Measurements from ENCODE around the gene HIF1A. TPM values are rescaled to one million over a fixed set of nuclear protein-coding genes. Genes with fewer than 3 reads are reported as not detected.
"Not testable (repeated sequence)": the region's sequence is repeated elsewhere in the genome, so short reads cannot be mapped to it uniquely, and the experiment has no call there.

Gene HIF1A
- total RNA-seq, 1 donor from 2014 or later = 42.3 TPM

GRCh38 chr14:61739133-61739532 is 43.8 kb downstream of the HIF1A start:
- Histone ChIP-seq H3K9me3 (ENCODE audit: control insufficient read depth in 3 of 3, low read length in 3 of 3) (no peaks in the 10 kb centered on the region), H3K4me1 (ENCODE audit: control insufficient read depth in 3 of 3, insufficient read depth in 3 of 3, low read length in 3 of 3) (no peaks in the 10 kb centered on the region), H3K4me3 (ENCODE audit: low read length in 3 of 3) (no peak overlapping the region), H3K9ac (ENCODE audit: low read depth in 1 of 3, low read length in 3 of 3) (no peak overlapping the region), H3K27ac (ENCODE audit: low read depth, low read length) (no peak overlapping the region), H3K27me3 (ENCODE audit: control insufficient read depth in 3 of 3, insufficient read depth in 3 of 3, low read length in 3 of 3) (no peaks in the 10 kb centered on the region), H3K36me3 (ENCODE audit: control insufficient read depth in 3 of 3, insufficient read depth in 3 of 3, low read length in 3 of 3) (peaks cover 10 to 53% (median 49%) of the 10 kb centered on the region in 3 donors)

GRCh38 chr14:61742371-61742770 is 47.1 kb downstream of the HIF1A start:
- H3K27ac ChIP-seq (ENCODE audit: low read depth, low read length) = no peak overlapping the region
- peaks cover 7 to 36% (median 34%) of the 10 kb centered on the region in 3 donors for H3K36me3 ChIP-seq (ENCODE audit: control insufficient read depth in 3 of 3, insufficient read depth in 3 of 3, low read length in 3 of 3)
- H3K4me3 ChIP-seq (ENCODE audit: low read length in 3 of 3) = no peak overlapping the region
- H3K27me3 ChIP-seq (ENCODE audit: control insufficient read depth in 3 of 3, insufficient read depth in 3 of 3, low read length in 3 of 3) = no peaks in the 10 kb centered on the region
- no peaks in the 10 kb centered on the region for H3K4me1 ChIP-seq (ENCODE audit: control insufficient read depth in 3 of 3, insufficient read depth in 3 of 3, low read length in 3 of 3)
- H3K9ac ChIP-seq (ENCODE audit: low read depth in 1 of 3, low read length in 3 of 3) = no peak overlapping the region
- H3K9me3 ChIP-seq (ENCODE audit: control insufficient read depth in 3 of 3, low read length in 3 of 3) = no peaks in the 10 kb centered on the region

GRCh38 chr14:61744238-61744637 is 48.9 kb downstream of the HIF1A start:
- no peaks in the 10 kb centered on the region for H3K9me3 ChIP-seq (ENCODE audit: control insufficient read depth in 3 of 3, low read length in 3 of 3)
- peaks cover 0 to 2% (median 0%) of the 10 kb centered on the region in 3 donors for H3K4me1 ChIP-seq (ENCODE audit: control insufficient read depth in 3 of 3, insufficient read depth in 3 of 3, low read length in 3 of 3)
- H3K36me3 ChIP-seq (ENCODE audit: control insufficient read depth in 3 of 3, insufficient read depth in 3 of 3, low read length in 3 of 3) = peaks cover 4 to 28% (median 26%) of the 10 kb centered on the region in 3 donors
- no peak overlapping the region for H3K9ac ChIP-seq (ENCODE audit: low read depth in 1 of 3, low read length in 3 of 3)
- no peak overlapping the region for H3K27ac ChIP-seq (ENCODE audit: low read depth, low read length)
- H3K4me3 ChIP-seq (ENCODE audit: low read length in 3 of 3) = no peak overlapping the region
- H3K27me3 ChIP-seq (ENCODE audit: control insufficient read depth in 3 of 3, insufficient read depth in 3 of 3, low read length in 3 of 3) = no peaks in the 10 kb centered on the region

GRCh38 chr14:61746346-61746745 is 51.0 kb downstream of the HIF1A start:
- not testable (repeated sequence) for H3K4me1 ChIP-seq (ENCODE audit: control insufficient read depth in 3 of 3, insufficient read depth in 3 of 3, low read length in 3 of 3); H3K9me3 ChIP-seq (ENCODE audit: control insufficient read depth in 3 of 3, low read length in 3 of 3); H3K27me3 ChIP-seq (ENCODE audit: control insufficient read depth in 3 of 3, insufficient read depth in 3 of 3, low read length in 3 of 3); H3K9ac ChIP-seq (ENCODE audit: low read depth in 1 of 3, low read length in 3 of 3); H3K27ac ChIP-seq (ENCODE audit: low read depth, low read length); H3K4me3 ChIP-seq (ENCODE audit: low read length in 3 of 3)
- H3K36me3 ChIP-seq (ENCODE audit: control insufficient read depth in 3 of 3, insufficient read depth in 3 of 3, low read length in 3 of 3) = peaks cover 0 to 18% (median 14%) of the 10 kb centered on the region in 3 donors

GRCh38 chr14:61746881-61747280 is 51.6 kb downstream of the HIF1A start:
- Histone ChIP-seq H3K27me3 (ENCODE audit: control insufficient read depth in 3 of 3, insufficient read depth in 3 of 3, low read length in 3 of 3) (no peaks in the 10 kb centered on the region), H3K9ac (ENCODE audit: low read depth in 1 of 3, low read length in 3 of 3) (no peak overlapping the region), H3K4me3 (ENCODE audit: low read length in 3 of 3) (no peak overlapping the region), H3K36me3 (ENCODE audit: control insufficient read depth in 3 of 3, insufficient read depth in 3 of 3, low read length in 3 of 3) (peaks cover 0 to 18% (median 9%) of the 10 kb centered on the region in 3 donors), H3K27ac (ENCODE audit: low read depth, low read length) (no peak overlapping the region), H3K9me3 (ENCODE audit: control insufficient read depth in 3 of 3, low read length in 3 of 3) (no peaks in the 10 kb centered on the region), H3K4me1 (ENCODE audit: control insufficient read depth in 3 of 3, insufficient read depth in 3 of 3, low read length in 3 of 3) (peaks cover 0 to 4% (median 4%) of the 10 kb centered on the region in 3 donors)

- Histone ChIP-seq H3K4me1 (ENCODE audit: control insufficient read depth in 3 of 3, insufficient read depth in 3 of 3, low read length in 3 of 3) (peaks cover 0 to 4% (median 4%) of the 10 kb centered on the region in 3 donors), H3K4me3 (ENCODE audit: low read length in 3 of 3) (no peak overlapping the region), H3K9ac (ENCODE audit: low read depth in 1 of 3, low read length in 3 of 3) (no peak overlapping the region), H3K9me3 (ENCODE audit: control insufficient read depth in 3 of 3, low read length in 3 of 3) (no peaks in the 10 kb centered on the region), H3K36me3 (ENCODE audit: control insufficient read depth in 3 of 3, insufficient read depth in 3 of 3, low read length in 3 of 3) (peaks cover 0 to 14% (median 7%) of the 10 kb centered on the region in 3 donors), H3K27ac (ENCODE audit: low read depth, low read length) (no peak overlapping the region), H3K27me3 (ENCODE audit: control insufficient read depth in 3 of 3, insufficient read depth in 3 of 3, low read length in 3 of 3) (no peaks in the 10 kb centered on the region)
These were observed 52.0 kb downstream of the HIF1A start for GRCh38 chr14:61747342-61747741.

DNA sequence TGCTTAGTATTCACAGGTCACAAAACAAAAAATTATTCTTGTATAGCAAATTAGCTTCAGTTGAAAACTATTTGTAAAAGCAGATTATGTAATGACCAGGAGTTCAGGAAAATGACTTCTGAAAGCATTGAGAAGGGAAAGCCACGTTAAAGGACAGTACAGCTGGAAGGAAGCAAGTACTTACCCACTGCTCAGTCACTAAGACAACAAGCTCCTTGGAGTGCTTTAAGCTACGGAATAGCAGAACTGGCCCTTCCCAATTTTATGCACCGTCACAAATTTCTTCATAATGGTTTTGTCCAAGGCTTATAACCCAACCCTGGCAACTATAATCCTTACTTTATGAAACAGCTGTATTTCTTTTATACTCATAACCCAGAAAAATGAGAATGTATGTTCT is 54.0 kb downstream of the HIF1A start:
- Histone ChIP-seq H3K4me1 (ENCODE audit: control insufficient read depth in 3 of 3, insufficient read depth in 3 of 3, low read length in 3 of 3) (peaks cover 0 to 4% (median 4%) of the 10 kb centered on the region in 3 donors), H3K9me3 (ENCODE audit: control insufficient read depth in 3 of 3, low read length in 3 of 3) (no peaks in the 10 kb centered on the region), H3K27me3 (ENCODE audit: control insufficient read depth in 3 of 3, insufficient read depth in 3 of 3, low read length in 3 of 3) (no peaks in the 10 kb centered on the region), H3K36me3 (ENCODE audit: control insufficient read depth in 3 of 3, insufficient read depth in 3 of 3, low read length in 3 of 3) (peaks cover 0 to 11% (median 4%) of the 10 kb centered on the region in 3 donors), H3K27ac (ENCODE audit: low read depth, low read length) (peak overlapping the region; percentile 89), H3K9ac (ENCODE audit: low read depth in 1 of 3, low read length in 3 of 3) (no peak overlapping the region), H3K4me3 (ENCODE audit: low read length in 3 of 3) (peak overlapping the region in 2 of 3 donors; percentile 1 to 71)

- peak overlapping the region in 2 of 3 donors; percentile 4 to 75 for H3K9ac ChIP-seq (ENCODE audit: low read depth in 1 of 3, low read length in 3 of 3)
- H3K9me3 ChIP-seq (ENCODE audit: control insufficient read depth in 3 of 3, low read length in 3 of 3) = no peaks in the 10 kb centered on the region
- peak overlapping the region; percentile 89 for H3K27ac ChIP-seq (ENCODE audit: low read depth, low read length)
- peaks cover 0 to 4% (median 4%) of the 10 kb centered on the region in 3 donors for H3K4me1 ChIP-seq (ENCODE audit: control insufficient read depth in 3 of 3, insufficient read depth in 3 of 3, low read length in 3 of 3)
- H3K4me3 ChIP-seq (ENCODE audit: low read length in 3 of 3) = peak overlapping the region; percentile 1 to 79 (median 71)
- peaks cover 0 to 7% (median 4%) of the 10 kb centered on the region in 3 donors for H3K36me3 ChIP-seq (ENCODE audit: control insufficient read depth in 3 of 3, insufficient read depth in 3 of 3, low read length in 3 of 3)
- no peaks in the 10 kb centered on the region for H3K27me3 ChIP-seq (ENCODE audit: control insufficient read depth in 3 of 3, insufficient read depth in 3 of 3, low read length in 3 of 3)
These were observed 54.6 kb downstream of the HIF1A start for GRCh38 chr14:61749867-61750266.

DNA sequence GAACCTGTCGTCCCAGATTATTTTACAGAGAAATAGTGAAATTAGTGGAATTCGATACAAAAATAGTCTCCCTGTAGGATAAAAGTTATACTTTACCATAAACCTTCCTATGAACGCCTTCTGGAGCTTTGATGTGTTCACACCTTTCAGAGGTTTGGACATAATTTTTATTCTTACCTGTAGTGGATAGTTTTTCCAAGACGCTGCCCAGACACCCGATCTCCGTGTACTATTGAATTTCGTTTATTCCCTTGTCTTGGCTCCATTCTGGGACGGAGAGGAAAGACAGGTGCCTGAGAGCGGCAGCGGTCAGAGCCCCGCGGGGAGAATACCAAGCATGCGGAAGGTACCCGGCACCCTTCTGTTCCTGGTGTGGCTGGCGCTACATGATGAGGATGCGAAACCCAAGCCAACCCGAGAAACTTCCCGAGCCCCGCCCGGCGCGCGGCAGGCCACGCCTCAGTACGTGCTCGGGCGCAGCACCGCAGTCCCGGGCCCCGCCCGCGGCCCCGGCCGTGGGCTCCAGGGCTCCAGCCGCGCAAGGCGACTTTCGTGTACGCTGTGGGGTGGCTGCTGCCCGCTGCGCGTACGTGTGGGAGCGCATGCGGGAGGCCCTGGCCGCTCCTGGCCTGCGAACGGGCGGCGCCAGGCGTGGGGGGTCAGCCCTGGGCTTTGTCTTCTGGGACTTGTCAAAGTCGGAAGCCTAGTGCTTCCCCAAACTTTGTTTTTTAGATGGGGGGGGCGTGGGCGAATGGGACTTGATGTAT is 55.6 kb downstream of the HIF1A start:
- H3K27ac ChIP-seq (ENCODE audit: low read depth, low read length) = peak overlapping the region; percentile 89
- peaks cover 0 to 4% (median 4%) of the 10 kb centered on the region in 3 donors for H3K4me1 ChIP-seq (ENCODE audit: control insufficient read depth in 3 of 3, insufficient read depth in 3 of 3, low read length in 3 of 3)

DNA sequence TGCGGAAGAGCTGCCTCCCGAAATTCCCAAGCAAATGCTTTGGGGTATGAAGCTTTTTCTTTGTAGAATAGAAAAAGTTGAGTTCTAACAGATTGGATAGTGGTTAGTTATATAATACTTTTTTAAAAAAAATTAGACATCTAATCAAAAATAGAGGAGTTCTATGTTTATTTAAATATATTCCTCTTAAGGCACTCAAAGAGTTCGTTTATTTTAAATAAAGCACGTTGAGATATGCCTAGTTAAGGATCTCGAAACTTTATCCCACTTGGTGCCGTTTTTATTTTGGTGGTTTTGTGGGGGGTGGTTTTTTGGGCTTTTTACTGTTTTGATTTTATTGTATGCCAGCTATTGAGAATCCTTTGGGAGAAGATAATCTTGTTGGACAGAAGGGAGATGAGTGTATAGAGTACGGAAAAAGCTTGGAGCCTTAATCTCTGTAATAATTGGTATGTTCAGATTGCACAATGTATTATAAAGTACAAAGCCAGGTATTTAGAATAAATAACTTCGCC is 56.2 kb downstream of the HIF1A start:
- Histone ChIP-seq H3K9me3 (ENCODE audit: control insufficient read depth in 3 of 3, low read length in 3 of 3) (no peaks in the 10 kb centered on the region), H3K27me3 (ENCODE audit: control insufficient read depth in 3 of 3, insufficient read depth in 3 of 3, low read length in 3 of 3) (no peaks in the 10 kb centered on the region), H3K27ac (ENCODE audit: low read depth, low read length) (peak overlapping the region; percentile 89), H3K4me3 (ENCODE audit: low read length in 3 of 3) (peak overlapping the region; percentile 77 to 79 (median 78)), H3K36me3 (ENCODE audit: control insufficient read depth in 3 of 3, insufficient read depth in 3 of 3, low read length in 3 of 3) (peaks cover 0 to 5% (median 0%) of the 10 kb centered on the region in 3 donors), H3K4me1 (ENCODE audit: control insufficient read depth in 3 of 3, insufficient read depth in 3 of 3, low read length in 3 of 3) (peaks cover 0 to 4% (median 4%) of the 10 kb centered on the region in 3 donors), H3K9ac (ENCODE audit: low read depth in 1 of 3, low read length in 3 of 3) (peak overlapping the region; percentile 81 to 90 (median 88))

More for the DNA sequence above, 55.6 kb downstream of the HIF1A start:
- Histone ChIP-seq H3K9ac (ENCODE audit: low read depth in 1 of 3, low read length in 3 of 3) (peak overlapping the region; percentile 81 to 90 (median 88)), H3K4me3 (ENCODE audit: low read length in 3 of 3) (peak overlapping the region; percentile 77 to 79 (median 78)), H3K9me3 (ENCODE audit: control insufficient read depth in 3 of 3, low read length in 3 of 3) (no peaks in the 10 kb centered on the region), H3K27me3 (ENCODE audit: control insufficient read depth in 3 of 3, insufficient read depth in 3 of 3, low read length in 3 of 3) (no peaks in the 10 kb centered on the region), H3K36me3 (ENCODE audit: control insufficient read depth in 3 of 3, insufficient read depth in 3 of 3, low read length in 3 of 3) (peaks cover 0 to 5% (median 0%) of the 10 kb centered on the region in 3 donors)
